Heart left ventricle (tissue), 16 donors: ENCODE results near the gene AIG1. TPM values are rescaled to one million over a fixed set of nuclear protein-coding genes. Genes with fewer than 3 reads are reported as not detected.
A peak's percentile ranks its signal among the peaks of the same experiment; 100 is the strongest.
"Not testable (repeated sequence)": the region's sequence is repeated elsewhere in the genome, so short reads cannot be mapped to it uniquely, and the experiment has no call there.

ENCODE experiments used
- ATAC-seq, 4 donors: fragments of 200-7000 bp; cut with Tn5 transposase; one replicate each; pipeline ENCODE4 v1.9.1; 2020 to 2022; ENCODE audit warnings: moderate library complexity in 4 of 4, mild to moderate bottlenecking in 3 of 4, moderate number of reproducible peaks in 1 of 4
- DNase-seq, 5 donors: peaks; one replicate each; pipeline ENCODE4 v3.0.0-alpha.2; 2020
- H3K27ac ChIP-seq, 12 donors: fragments of 200-600 bp; sonication (generic) in 4 of 12; one replicate each; pipeline versions ENCODE4 v1.5.0 to v1.8.0; 2016 to 2022; ENCODE audit warnings: mild to moderate bottlenecking in 2 of 12
- H3K27me3 ChIP-seq, 9 donors: fragments of 200-600 bp; sonication (generic) in 2 of 9; one replicate each; pipeline versions ENCODE4 v1.5.1 to v1.8.0; 2016 to 2022; ENCODE audit warnings: mild to moderate bottlenecking in 3 of 9
- H3K36me3 ChIP-seq, 9 donors: fragments of 200-600 bp; sonication (generic) in 2 of 9; one replicate each; pipeline versions ENCODE4 v1.5.0 to v1.8.0; 2018 to 2022; ENCODE audit warnings: mild to moderate bottlenecking in 2 of 9
- H3K4me1 ChIP-seq, 12 donors: fragments of 200-600 bp; sonication (generic) in 4 of 12; one replicate each; pipeline versions ENCODE4 v1.5.0 to v1.8.0; 2016 to 2022; ENCODE audit warnings: mild to moderate bottlenecking in 3 of 12
- H3K4me3 ChIP-seq, 12 donors: fragments of 200-600 bp; sonication (generic) in 4 of 12; one replicate each; pipeline versions ENCODE4 v1.5.0 to v1.8.0; 2017 to 2022; ENCODE audit warnings: mild to moderate bottlenecking in 9 of 12, moderate library complexity in 4 of 12
- H3K9me3 ChIP-seq, 12 donors: fragments of 200-600 bp; sonication (generic) in 4 of 12; one replicate each; pipeline versions ENCODE4 v1.5.0 to v1.8.0; 2016 to 2022; ENCODE audit warnings: mild to moderate bottlenecking in 1 of 12
- CTCF ChIP-seq, 12 donors: fragments of 200-600 bp; sonication (generic) in 4 of 12; IDR thresholded peaks; one replicate each; pipeline versions ENCODE4 v1.5.0 to v1.8.0; 2018 to 2022; ENCODE audit warnings: antibody characterized with exemption in 12 of 12, mild to moderate bottlenecking in 5 of 12
- POLR2A ChIP-seq, 2 donors: fragments of 450-650 bp; IDR thresholded peaks; one replicate each; pipeline ENCODE4 v1.6.1; 2017; ENCODE audit warnings: antibody characterized with exemption in 2 of 2, mild to moderate bottlenecking in 2 of 2, moderate library complexity in 2 of 2
- WGBS, 4 donors: extraction: QIAGEN DNeasy Blood & Tissue Kit in 2 of 4; methylation state at CpG; one replicate each; pipeline versions ENCODE4 v1.1.5 to v1.1.7; 2013 to 2018; 5-methylcytosine and 5-hydroxymethylcytosine counted together
- intact Hi-C, 10 donors: fragments of 100-400 bp; cut with DNase I; formaldehyde crosslinking; loops; one replicate each; pipeline versions ENCODE4 v1.11.1 to v1.14.2; 2022
- polyA plus RNA-seq, 2 donors: library from polyadenylated mRNA; stranded (reverse); fragments of 200-250 nt; gene quantifications; one replicate each; pipeline ENCODE4 v1.2.3, GENCODE V29; 2013
- total RNA-seq, 9 donors: library from RNA; depleted of rRNA in 2 of 9; stranded (reverse); fragments of >200 nt in 2 of 9; fragmentation: NEBNext Ultra II Directional in 3 of 9; extraction: Animal tissue kit (Norgen Biotek cat#: 25700) in 3 of 9; gene quantifications; one replicate each; pipeline versions ENCODE4 v1.1.0 to v1.2.4, GENCODE V29; 2016 to 2023
- donor health status: ischemic (EF 13 %, LVEDD 7.1; RV severe dilation, severe dysfunction).
- donor health status: healthy with polysubstance abuse.
- donor health status: DM: no; HTN: yes; CAD: no.
- donor health status: DM: no; HTN: no; CAD: no.
- donor health status: ischemic (EF 25% LVEDD 6.9; RV normal size, moderate dysfunction).
- donor health status: ischemic (EF 25% LVEDD 5.7; RV mildly dilated, moderate dysfunction).
- donor health status: healthy.
- donor health status: DM: yes; HTN: yes; CAD: no.
- donor health status: ischemic (EF 35%, LVEDD 5.7; RV mildly dilated, moderate dysfunction).
- donor health status: nonischemic (EF 11% LVEDD 7.7; RV severe dilation, severe dysfunction).
- donor health status: DM: yes; HTN: yes; CAD: no.
- donor health status: PGD.
- donor health status: ischemic (EF 29% LVEDD 5.4; RV normal size, mild dysfunction).
- donor health status: nonischemic (EF 23%, LVEDD 6.1; RV moderate dilation, normal function).

Gene AIG1
- total and polyA plus RNA-seq, 11 donors: 18.1 to 101 (median 64.0) TPM

- Histone ChIP-seq H3K4me3 (no peak overlapping the region), H3K27ac (no peak overlapping the region), H3K4me1 (peaks cover 0 to 20% (median 2%) of the 10 kb centered on the region in 12 donors), H3K27me3 (no peaks in the 10 kb centered on the region), H3K9me3 (peaks cover 0 to 22% (median 7%) of the 10 kb centered on the region in 12 donors), H3K36me3 (peaks cover 0 to 21% (median 14%) of the 10 kb centered on the region in 9 donors)
- ATAC-seq: no peak
- 78 to 83% (median 81%) methylated on average over 3 of the region's 3 CpGs for WGBS, 4 donors
- intact Hi-C loops: no loop called here
- DNase-seq: no peak
- TF ChIP-seq POLR2A (IDR thresholded peaks at IDR 0.05): no peak
Observed at GRCh38 chr6:143135797-143136561, 75.3 kb downstream of the AIG1 start.

GRCh38 chr6:143136647-143137046 lies 76.0 kb downstream of the AIG1 start:
- WGBS, 4 donors: 77 to 82% (median 79%) methylated on average over 3 of the region's 3 CpGs
- H3K27ac ChIP-seq: no peak overlapping the region
- no peak for TF ChIP-seq POLR2A (IDR thresholded peaks at IDR 0.05)
- no peak for TF ChIP-seq CTCF (IDR thresholded peaks at IDR 0.05)
- ATAC-seq (no peak), DNase-seq (no peak)
- H3K4me3 ChIP-seq: no peak overlapping the region
- H3K27me3 ChIP-seq: no peaks in the 10 kb centered on the region
- H3K4me1 ChIP-seq: peaks cover 0 to 21% (median 3%) of the 10 kb centered on the region in 12 donors
- H3K9me3 ChIP-seq: peaks cover 0 to 15% (median under 1%) of the 10 kb centered on the region in 12 donors
- intact Hi-C loops: no loop called here
- H3K36me3 ChIP-seq: peaks cover 0 to 21% (median 14%) of the 10 kb centered on the region in 9 donors

GRCh38 chr6:143139239-143139784 lies 78.6 kb downstream of the AIG1 start:
- Histone ChIP-seq H3K4me1 (peaks cover 0 to 21% (median 4%) of the 10 kb centered on the region in 12 donors), H3K27me3 (no peaks in the 10 kb centered on the region), H3K4me3 (no peak overlapping the region), H3K27ac (no peak overlapping the region), H3K36me3 (peaks cover 0 to 21% (median 14%) of the 10 kb centered on the region in 9 donors), H3K9me3 (no peaks in the 10 kb centered on the region)
- DNase-seq (no peak), ATAC-seq (no peak)
- 89 to 91% (median 91%) methylated on average over 3 of the region's 3 CpGs for WGBS, 4 donors
- TF ChIP-seq POLR2A (IDR thresholded peaks at IDR 0.05) (no peak), CTCF (IDR thresholded peaks at IDR 0.05) (no peak)
- intact Hi-C loops: no loop called here

GRCh38 chr6:143139884-143140283 lies 79.2 kb downstream of the AIG1 start:
- H3K27ac ChIP-seq, ATAC-seq, H3K27me3 ChIP-seq, H3K9me3 ChIP-seq, DNase-seq, H3K4me3 ChIP-seq: not testable (repeated sequence)
- 87 to 93% (median 89%) methylated on average over 5 of the region's 5 CpGs for WGBS, 4 donors
- Histone ChIP-seq H3K36me3 (peaks cover 0 to 21% (median 14%) of the 10 kb centered on the region in 9 donors), H3K4me1 (peaks cover 0 to 20% (median 4%) of the 10 kb centered on the region in 12 donors)
- intact Hi-C loops: loop anchor here in 1 of 10 donors (10.0 kb wide), 1 partner anchor 145 kb away; no protein-coding TSS in a partner anchor

GRCh38 chr6:143140767-143141166 lies 80.1 kb downstream of the AIG1 start:
- 43 to 64% (median 55%) methylated on average over 2 of the region's 2 CpGs for WGBS, 4 donors
- H3K36me3 ChIP-seq: peaks cover 0 to 21% (median 14%) of the 10 kb centered on the region in 9 donors
- DNase-seq (peak; percentile 44 to 68 (median 52)), ATAC-seq (peak; percentile 71 to 92 (median 82))
- peak overlapping the region in 1 of 12 donors; percentile 4 for H3K4me3 ChIP-seq
- H3K9me3 ChIP-seq: no peaks in the 10 kb centered on the region
- peak in 1 of 12 donors; percentile 19 for TF ChIP-seq CTCF (IDR thresholded peaks at IDR 0.05)
- TF ChIP-seq POLR2A (IDR thresholded peaks at IDR 0.05): no peak
- H3K27ac ChIP-seq: peak overlapping the region in 1 of 12 donors; percentile 25
- H3K4me1 ChIP-seq: peaks cover 0 to 14% (median 2%) of the 10 kb centered on the region in 12 donors
- intact Hi-C loops: loop anchor here in 1 of 10 donors (10.0 kb wide), 1 partner anchor 144 kb away; no protein-coding TSS in a partner anchor
- no peaks in the 10 kb centered on the region for H3K27me3 ChIP-seq
